HG02678 (cell line): ENCODE data around the gene KCNQ1.

Experiments
- ATAC-seq: cut with Tn5 transposase; IDR thresholded peaks from one replicate; pipeline ENCODE4 v1.9.1; 2021; ENCODE audit warnings: mild to moderate bottlenecking, moderate library complexity; ENCODE audit not compliant: unreplicated experiment

Gene KCNQ1

GRCh38 chr11:2691355-2691761 is 246.6 kb downstream of the KCNQ1 start:
- ATAC-seq, result no peak

GRCh38 chr11:2691991-2692875 is 247.4 kb downstream of the KCNQ1 start:
- ATAC-seq, result no peak

GRCh38 chr11:2693271-2694261 is 248.8 kb downstream of the KCNQ1 start:
- no peak for ATAC-seq

- ATAC-seq, result no peak
These were observed 249.7 kb downstream of the KCNQ1 start for GRCh38 chr11:2694495-2694894.

GRCh38 chr11:2694995-2695939 is 250.5 kb downstream of the KCNQ1 start:
- no peak for ATAC-seq

GRCh38 chr11:2696455-2696854 is 251.6 kb downstream of the KCNQ1 start:
- no peak for ATAC-seq

- no peak for ATAC-seq
These were observed 253.1 kb downstream of the KCNQ1 start for GRCh38 chr11:2697866-2698265.

GRCh38 chr11:2698386-2699184 is 253.8 kb downstream of the KCNQ1 start:
- ATAC-seq, result no peak

- ATAC-seq, result no peak
These were observed 254.3 kb downstream of the KCNQ1 start for GRCh38 chr11:2699185-2699530.

- peak; percentile 92 for ATAC-seq
These were observed 255.0 kb downstream of the KCNQ1 start, which contains the start of gene KCNQ1OT1 for GRCh38 chr11:2699531-2700414. Gene KCNQ1OT1 (minus strand): TSS chr11:2699994.

- ATAC-seq, result no peak
These were observed 255.8 kb downstream of the KCNQ1 start for GRCh38 chr11:2700415-2701211.

- ATAC-seq, result no peak
These were observed 256.4 kb downstream of the KCNQ1 start for GRCh38 chr11:2701230-2701629.

- ATAC-seq, result no peak
These were observed 257.2 kb downstream of the KCNQ1 start for GRCh38 chr11:2701898-2702434.

GRCh38 chr11:2702771-2703362 is 258.1 kb downstream of the KCNQ1 start:
- ATAC-seq, result no peak

GRCh38 chr11:2703363-2704141 is 258.7 kb downstream of the KCNQ1 start:
- no peak for ATAC-seq

- ATAC-seq, result no peak
These were observed 259.5 kb downstream of the KCNQ1 start for GRCh38 chr11:2704356-2704755.
